Bronchial epithelial cell (primary cell): ENCODE results near the gene PPIP5K1. TPM values are rescaled to one million over a fixed set of nuclear protein-coding genes. Genes with fewer than 3 reads are reported as not detected.
A peak's percentile ranks its signal among the peaks of the same experiment; 100 is the strongest.

Source experiments
- DNase-seq: peaks from one replicate; pipeline ENCODE4 v3.0.0-alpha.2; 2010; ENCODE audit warnings: low read depth
- FAIRE-seq: peaks from 2 replicates; lab custom pipeline; 2011; peaks lifted over from hg19 to GRCh38; lab: Jason Lieb, UNC
- H3K27me3 ChIP-seq: 2 replicates; pipeline ENCODE4 v1.5.1; 2011; ENCODE audit warnings: low read length; ENCODE audit not compliant: control insufficient read depth, insufficient read depth
- H3K36me3 ChIP-seq: 2 replicates; pipeline ENCODE4 v1.5.1; 2011; ENCODE audit warnings: low read length; ENCODE audit not compliant: control insufficient read depth, insufficient read depth
- H3K4me3 ChIP-seq: 2 replicates; pipeline ENCODE4 v1.5.1; 2011; ENCODE audit warnings: mild to moderate bottlenecking, low read depth, low read length, control low read depth
- total RNA-seq: library from RNA; depleted of rRNA; stranded (reverse); fragments of >200 nt; gene quantifications from 2 replicates; pipeline ENCODE4 v1.2.1, GENCODE V29; 2014
- TF ChIP-seq, protein P1 (sequence below): IDR thresholded peaks from 2 replicates; pipeline ENCODE4 v1.5.1; 2011; ENCODE audit warnings: mild to moderate bottlenecking, moderate library complexity, low read length, control low read depth, inconsistent platforms; ENCODE audit not compliant: insufficient read depth, severe bottlenecking

The PPIP5K1 gene
- total RNA-seq, 1 donor from 2014 or later = 46.1 TPM

DNA sequence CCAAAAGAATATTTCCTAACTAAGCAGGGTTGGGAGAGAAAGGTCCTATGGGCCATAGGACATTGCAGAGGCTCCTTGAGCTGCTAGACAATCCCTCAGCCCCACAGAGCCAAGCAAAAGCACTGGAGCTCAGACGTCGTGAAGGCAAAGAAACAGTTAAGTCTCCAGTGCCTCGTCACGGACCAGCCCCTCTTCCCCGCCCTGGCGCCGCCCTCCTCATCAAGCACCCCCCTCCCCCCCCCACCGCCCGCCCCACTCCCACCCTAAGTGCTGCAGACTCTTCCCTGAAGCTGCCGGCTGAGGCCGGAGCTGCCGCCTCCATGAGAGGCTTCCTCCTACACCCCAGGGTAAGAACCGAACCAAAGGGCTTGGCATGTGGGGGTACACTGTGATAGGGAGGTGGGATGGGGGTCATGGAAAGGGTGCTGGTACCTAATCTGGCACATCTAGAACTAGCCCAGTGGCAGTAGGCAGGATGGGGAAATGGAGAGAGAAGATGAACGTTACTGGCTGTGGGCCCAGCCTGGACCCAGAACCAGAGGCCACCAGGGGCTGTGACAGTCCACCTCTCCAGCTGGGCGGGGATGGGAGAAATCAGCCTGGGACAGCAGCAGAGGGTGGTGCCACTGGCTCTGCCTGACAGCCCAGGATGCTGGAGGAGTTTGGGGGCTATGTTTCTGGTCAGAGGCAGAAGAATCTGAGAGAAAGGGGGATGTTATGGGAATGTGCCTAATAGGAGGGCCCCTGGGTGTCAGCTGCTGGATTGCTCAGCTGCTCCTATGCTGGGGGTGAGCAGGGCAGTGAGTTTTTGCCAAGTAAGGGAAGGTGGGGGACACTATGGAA is 72.4 kb downstream of the PPIP5K1 start, which contains the start of gene MAP1A:
Gene MAP1A (plus strand): TSS at position 255 of the 843 bp plus-strand sequence. CDS start 3,866 bp downstream, outside the sequence.
- DNase-seq = no peak
- H3K27me3 ChIP-seq = peaks cover 19% of the 10 kb centered on the region
- H3K36me3 ChIP-seq = no peaks in the 10 kb centered on the region
- no peak for FAIRE-seq
- H3K4me3 ChIP-seq = peak within 1 kb of the TSS; percentile 0
- TF ChIP-seq, protein P1, sequence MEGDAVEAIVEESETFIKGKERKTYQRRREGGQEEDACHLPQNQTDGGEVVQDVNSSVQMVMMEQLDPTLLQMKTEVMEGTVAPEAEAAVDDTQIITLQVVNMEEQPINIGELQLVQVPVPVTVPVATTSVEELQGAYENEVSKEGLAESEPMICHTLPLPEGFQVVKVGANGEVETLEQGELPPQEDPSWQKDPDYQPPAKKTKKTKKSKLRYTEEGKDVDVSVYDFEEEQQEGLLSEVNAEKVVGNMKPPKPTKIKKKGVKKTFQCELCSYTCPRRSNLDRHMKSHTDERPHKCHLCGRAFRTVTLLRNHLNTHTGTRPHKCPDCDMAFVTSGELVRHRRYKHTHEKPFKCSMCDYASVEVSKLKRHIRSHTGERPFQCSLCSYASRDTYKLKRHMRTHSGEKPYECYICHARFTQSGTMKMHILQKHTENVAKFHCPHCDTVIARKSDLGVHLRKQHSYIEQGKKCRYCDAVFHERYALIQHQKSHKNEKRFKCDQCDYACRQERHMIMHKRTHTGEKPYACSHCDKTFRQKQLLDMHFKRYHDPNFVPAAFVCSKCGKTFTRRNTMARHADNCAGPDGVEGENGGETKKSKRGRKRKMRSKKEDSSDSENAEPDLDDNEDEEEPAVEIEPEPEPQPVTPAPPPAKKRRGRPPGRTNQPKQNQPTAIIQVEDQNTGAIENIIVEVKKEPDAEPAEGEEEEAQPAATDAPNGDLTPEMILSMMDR = no peak

DNA sequence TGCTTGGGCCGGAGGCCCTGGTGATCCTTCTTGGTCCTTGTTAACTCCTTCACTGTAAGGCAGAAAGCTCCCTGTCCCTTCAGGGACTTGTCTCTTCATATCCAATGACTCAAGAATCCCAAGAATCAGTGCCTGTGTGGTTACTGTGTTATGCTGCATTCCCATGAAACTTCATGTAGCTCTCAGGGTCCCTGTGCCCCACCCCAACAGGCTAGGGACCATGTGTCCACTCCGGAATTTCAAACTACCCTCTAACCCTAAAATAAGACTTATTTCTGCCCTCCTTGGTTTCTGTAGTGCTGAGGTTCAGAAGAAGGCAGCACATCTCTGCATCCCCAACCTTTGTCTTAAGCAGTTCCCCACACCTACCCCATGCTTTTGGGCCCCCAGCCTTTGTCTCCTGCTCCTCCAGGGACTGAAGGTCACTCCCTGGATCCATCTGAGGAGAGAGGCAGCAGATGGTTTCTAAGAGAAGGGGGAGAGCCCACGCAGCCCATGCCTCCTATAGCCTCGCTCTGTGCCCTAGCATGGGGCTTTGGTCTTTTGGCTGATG is 73.1 kb downstream of the PPIP5K1 start:
- FAIRE-seq (no peak), DNase-seq (no peak)
- Histone ChIP-seq H3K4me3 (no peak overlapping the region), H3K36me3 (no peaks in the 10 kb centered on the region), H3K27me3 (peaks cover 19% of the 10 kb centered on the region)
- TF ChIP-seq, protein P1 = no peak

DNA sequence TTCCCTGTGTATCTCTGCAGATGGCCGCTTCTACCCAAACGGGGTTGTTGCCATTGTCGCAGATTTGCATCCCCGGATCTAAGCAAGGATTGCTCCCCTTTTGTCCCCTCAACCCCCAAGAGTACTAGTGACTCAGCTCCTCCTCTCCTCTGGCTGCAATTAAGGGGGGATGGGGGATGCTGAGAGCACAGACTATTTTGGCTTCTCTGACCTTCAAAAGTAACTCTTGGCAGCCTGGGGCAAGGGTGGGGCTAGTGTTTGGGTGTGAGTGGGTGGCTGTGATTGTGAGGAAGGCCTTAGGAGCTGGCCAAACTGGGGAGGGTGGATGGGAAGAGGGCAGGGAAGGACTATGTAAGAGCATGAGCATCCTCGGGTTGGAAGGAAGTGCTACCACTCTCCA is 73.8 kb downstream of the PPIP5K1 start:
- peak; percentile 77 for FAIRE-seq
- H3K27me3 ChIP-seq = peaks cover 19% of the 10 kb centered on the region
- no peak for DNase-seq
- no peak overlapping the region for H3K4me3 ChIP-seq
- H3K36me3 ChIP-seq = no peaks in the 10 kb centered on the region
- TF ChIP-seq, protein P1 = no peak

DNA sequence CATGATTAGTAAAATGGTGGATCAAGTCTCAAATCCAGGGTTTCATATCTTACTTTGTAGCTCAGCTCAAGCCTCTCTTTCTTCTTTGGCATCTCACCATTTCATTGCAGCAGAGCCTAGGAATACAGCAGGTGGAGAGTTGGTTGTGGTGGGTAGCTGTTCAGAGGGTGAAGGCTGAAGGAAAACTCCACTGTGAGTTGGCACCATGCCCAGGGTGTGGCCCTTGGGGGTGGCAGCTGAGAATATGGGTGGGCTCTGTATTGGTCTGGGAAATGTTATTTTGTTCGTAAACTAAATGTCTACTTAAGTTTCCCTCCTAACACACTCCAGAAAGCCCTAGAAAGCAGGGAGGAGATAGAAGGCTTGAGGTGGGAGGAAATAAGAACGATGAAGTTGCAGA is 74.3 kb downstream of the PPIP5K1 start:
- DNase-seq (no peak), FAIRE-seq (no peak)

DNA sequence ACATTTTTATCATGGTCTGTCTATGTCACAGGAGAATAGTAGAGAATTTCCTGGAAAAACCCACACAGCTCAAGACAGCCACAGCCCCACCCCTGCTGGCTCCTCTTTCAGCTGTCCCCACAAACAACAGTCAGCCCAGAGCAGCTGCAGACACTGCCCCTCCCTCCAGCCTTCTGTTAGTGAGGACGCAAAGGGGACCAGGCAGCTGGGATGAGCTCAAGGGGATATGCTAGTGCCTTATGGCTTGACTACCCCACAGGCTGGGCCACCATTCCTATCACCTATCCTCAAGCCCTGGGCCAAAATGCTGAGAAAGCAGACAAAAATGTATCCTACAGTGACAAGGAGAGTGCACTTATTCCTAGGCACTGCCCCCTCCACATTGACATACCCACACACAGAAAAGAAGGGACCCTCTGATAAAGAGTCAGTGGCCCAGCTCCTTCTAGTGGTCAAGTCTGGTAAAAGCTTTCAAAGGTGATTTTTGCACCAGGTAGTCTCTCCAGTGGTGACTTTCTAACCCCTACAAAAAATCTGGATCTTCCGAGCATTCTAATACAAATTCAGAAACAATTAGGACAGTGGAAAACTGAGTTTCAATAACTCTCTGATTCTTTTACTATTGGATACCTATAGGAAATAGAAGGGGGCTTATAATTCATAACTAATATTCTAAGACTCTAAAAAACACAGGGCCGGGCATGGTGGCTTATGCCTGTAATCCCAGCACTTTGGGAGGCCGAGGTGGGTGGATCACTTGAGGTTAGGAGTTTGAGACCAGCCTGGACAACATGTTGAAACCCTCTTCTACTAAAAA is 75.6 kb downstream of the PPIP5K1 start:
- H3K27me3 ChIP-seq = peaks cover 17% of the 10 kb centered on the region
- no peak overlapping the region for H3K4me3 ChIP-seq
- no peak for FAIRE-seq
- DNase-seq = no peak
- TF ChIP-seq, protein P1 = peak; percentile 53
- H3K36me3 ChIP-seq = no peaks in the 10 kb centered on the region

More for the DNA sequence above, 74.3 kb downstream of the PPIP5K1 start:
- Histone ChIP-seq H3K4me3 (no peak overlapping the region), H3K36me3 (no peaks in the 10 kb centered on the region), H3K27me3 (peaks cover 19% of the 10 kb centered on the region)
- TF ChIP-seq, protein P1 = no peak
